GM23338 (cell line): Measurements from ENCODE around the gene AKT2. TPM values are rescaled to one million over a fixed set of nuclear protein-coding genes. Genes with fewer than 3 reads are reported as not detected.

ENCODE experiments used
- ATAC-seq: fragments of 200-7000 bp; cut with Tn5 transposase; 3 replicates; pipeline ENCODE4 v1.9.1; 2020
- DNase-seq: peaks from one replicate; pipeline ENCODE4 v3.0.0-alpha.2; 2015; ENCODE audit warnings: low spot score
- H2AFZ ChIP-seq: fragments of 200-600 bp; sonication (generic); 2 replicates; pipeline ENCODE4 v1.8.0; 2016; ENCODE audit warnings: antibody characterized with exemption, mild to moderate bottlenecking, moderate library complexity
- H3F3A ChIP-seq: fragments of 200-600 bp; sonication (generic); replicated peaks from 2 replicates; pipeline ENCODE4 v1.8.0; 2017; ENCODE audit warnings: antibody characterized with exemption, mixed run types, low read depth
- H3K27ac ChIP-seq: fragments of 200-600 bp; sonication (generic); 2 replicates; pipeline ENCODE4 v1.6.1; 2016; ENCODE audit warnings: low read depth
- H3K27me3 ChIP-seq: fragments of 200-600 bp; sonication (generic); 2 replicates; pipeline ENCODE4 v1.8.0; 2016; ENCODE audit warnings: mild to moderate bottlenecking, mixed run types, moderate library complexity; ENCODE audit not compliant: insufficient read depth
- H3K36me3 ChIP-seq: fragments of 200-600 bp; sonication (generic); 2 replicates; pipeline ENCODE4 v1.8.0; 2016; ENCODE audit warnings: mild to moderate bottlenecking; ENCODE audit not compliant: insufficient read depth
- H3K4me1 ChIP-seq: fragments of 200-600 bp; sonication (generic); 2 replicates; pipeline ENCODE4 v1.8.0; 2016; ENCODE audit warnings: mild to moderate bottlenecking, moderate library complexity; ENCODE audit not compliant: insufficient read depth
- H3K4me2 ChIP-seq: fragments of 200-600 bp; sonication (generic); 2 replicates; pipeline ENCODE4 v1.7.1; 2017; ENCODE audit warnings: mixed run types
- H3K4me3 ChIP-seq: fragments of 200-600 bp; sonication (generic); 2 replicates; pipeline ENCODE4 v1.6.1; 2016; ENCODE audit warnings: mixed run types
- H3K79me2 ChIP-seq: fragments of 200-600 bp; sonication (generic); replicated peaks from 2 replicates; pipeline ENCODE4 v1.8.0; 2017; ENCODE audit warnings: mild to moderate bottlenecking; ENCODE audit not compliant: insufficient read depth
- H3K9me2 ChIP-seq: fragments of 200-600 bp; sonication (generic); 2 replicates; pipeline ENCODE4 v1.8.0; 2017; ENCODE audit not compliant: insufficient read depth
- H4K20me1 ChIP-seq: fragments of 200-600 bp; sonication (generic); replicated peaks from 2 replicates; pipeline ENCODE4 v1.8.0; 2017; ENCODE audit warnings: mild to moderate bottlenecking; ENCODE audit not compliant: insufficient read depth
- H3K27ac Mint-ChIP-seq: 2 replicates; pipeline ENCODE4 v1.8.0; 2020; ENCODE audit warnings: inconsistent platforms, mild to moderate bottlenecking, moderate library complexity, mixed read lengths
- H3K27me3 Mint-ChIP-seq: 3 replicates; pipeline ENCODE4 v1.8.0; 2022; ENCODE audit warnings: low read depth, mild to moderate bottlenecking, moderate library complexity, mixed read lengths, inconsistent platforms; ENCODE audit not compliant: insufficient read depth, poor library complexity
- H3K36me3 Mint-ChIP-seq: 3 replicates; pipeline ENCODE4 v1.8.0; 2021; ENCODE audit warnings: low read depth, mild to moderate bottlenecking, inconsistent platforms, moderate library complexity, mixed read lengths
- H3K4me1 Mint-ChIP-seq: 3 replicates; pipeline ENCODE4 v1.8.0; 2020; ENCODE audit warnings: mild to moderate bottlenecking, inconsistent platforms, mixed read lengths
- H3K4me3 Mint-ChIP-seq: 3 replicates; pipeline ENCODE4 v1.8.0; 2021; ENCODE audit warnings: moderate library complexity, mild to moderate bottlenecking, inconsistent platforms, mixed read lengths
- H3K9me3 Mint-ChIP-seq: 3 replicates; pipeline ENCODE4 v1.8.0; 2020; ENCODE audit warnings: moderate library complexity, mild to moderate bottlenecking, inconsistent platforms, mixed read lengths
- CREB1 ChIP-seq: fragments of 250-450 bp; sonication (Bioruptor Pico); IDR thresholded peaks from 2 replicates; pipeline ENCODE4 v1.5.0; 2020; ENCODE audit warnings: low read depth, mild to moderate bottlenecking, moderate library complexity
- CTCF ChIP-seq, 2 experiments: fragments of 200-600 bp in 1 of 2; sonication (generic) in 1 of 2; conservative IDR thresholded peaks; 2 replicates each; pipeline versions ENCODE4 v1.5.1 to v1.6.1; 2016 to 2017; ENCODE audit warnings: antibody characterized with exemption in 2 of 2, low read depth in 2 of 2, mild to moderate bottlenecking in 2 of 2, moderate library complexity in 1 of 2
- ETS1 ChIP-seq: IDR thresholded peaks from 2 replicates; pipeline ENCODE4 v1.6.1; 2016; ENCODE audit warnings: antibody characterized with exemption
- EZH2 ChIP-seq: fragments of 200-600 bp; sonication (generic); IDR thresholded peaks from one replicate; pipeline ENCODE4 v1.8.0; 2017; ENCODE audit warnings: antibody characterized with exemption, mild to moderate bottlenecking, low read depth; ENCODE audit not compliant: unreplicated experiment
- JUNB ChIP-seq: IDR thresholded peaks from one replicate; pipeline ENCODE4 v1.6.1; 2016; ENCODE audit warnings: antibody characterized with exemption; ENCODE audit not compliant: unreplicated experiment
- POLR2AphosphoS5 ChIP-seq: IDR thresholded peaks from 2 replicates; pipeline ENCODE4 v1.6.1; 2016; ENCODE audit warnings: antibody characterized with exemption, low read depth
- REST ChIP-seq: IDR thresholded peaks from one replicate; pipeline ENCODE4 v1.6.1; 2018; ENCODE audit warnings: antibody characterized with exemption; ENCODE audit not compliant: unreplicated experiment
- STAT1 ChIP-seq: IDR thresholded peaks from one replicate; pipeline ENCODE4 v1.6.1; 2016; ENCODE audit warnings: antibody characterized with exemption; ENCODE audit not compliant: unreplicated experiment
- ZNF331 ChIP-seq: fragments of 250-450 bp; sonication (Bioruptor Pico); IDR thresholded peaks from 2 replicates; pipeline ENCODE4 v1.5.0; 2020; ENCODE audit warnings: low read depth, mild to moderate bottlenecking, moderate library complexity
- ZNF462 ChIP-seq: fragments of 250-450 bp; sonication (Bioruptor Pico); IDR thresholded peaks from 2 replicates; pipeline ENCODE4 v1.5.0; 2020; ENCODE audit warnings: mild to moderate bottlenecking, moderate library complexity
- polyA plus RNA-seq: library from polyadenylated mRNA; unstranded; fragments of >200 nt; fragmentation: Nextera tagmentation; extraction: Ambion mirVana; gene quantifications from 2 replicates; pipeline ENCODE4 v1.2.1, GENCODE V29; 2016
- total RNA-seq: library from RNA; depleted of rRNA; stranded (reverse); fragments of >200 nt; shearing (Covaris generic); gene quantifications from 2 replicates; pipeline ENCODE4 v1.2.3, GENCODE V29; 2014

Gene AKT2
- total and polyA plus RNA-seq, 2 experiments from 2014 or later: 17.6 to 123 TPM

GRCh38 chr19:40251244-40251643 lies 33.9 kb downstream of the AKT2 start (continued):
- no peak for TF ChIP-seq CTCF (conservative IDR thresholded peaks at IDR 0.05; ENCODE audit: low read depth in 2 of 2)

- H3K27ac ChIP-seq: no peak overlapping the region
- H3K79me2 ChIP-seq: no peaks in the 10 kb centered on the region; the same call in 1 of the 2 replicates
- H3K4me1 ChIP-seq: peaks cover 7% of the 10 kb centered on the region; the same call in 1 of the 2 replicates
- H4K20me1 ChIP-seq: no peaks in the 10 kb centered on the region; the same call in 1 of the 2 replicates
- H3K36me3 Mint-ChIP-seq: peaks cover 15% of the 10 kb centered on the region
- H3K4me3 Mint-ChIP-seq: no peak overlapping the region
- H3F3A ChIP-seq: no peaks in the 10 kb centered on the region
- peaks cover 10% of the 10 kb centered on the region for H3K27me3 Mint-ChIP-seq
- no peak overlapping the region for H3K4me2 ChIP-seq
- H3K27me3 ChIP-seq: no peaks in the 10 kb centered on the region
- no peak for ATAC-seq
- no peak overlapping the region; the same call in 1 of the 2 replicates for H3K27ac Mint-ChIP-seq
- H3K4me3 ChIP-seq: no peak overlapping the region
- no peaks in the 10 kb centered on the region for H3K9me3 Mint-ChIP-seq
- no peaks in the 10 kb centered on the region; the same call in 1 of the 2 replicates for H3K36me3 ChIP-seq
- H3K9me2 ChIP-seq: no peaks in the 10 kb centered on the region
- no peak for DNase-seq
- no peak overlapping the region for H2AFZ ChIP-seq
- peaks cover 22% of the 10 kb centered on the region for H3K4me1 Mint-ChIP-seq
- no peak for TF ChIP-seq POLR2AphosphoS5
- TF ChIP-seq CTCF (conservative IDR thresholded peaks at IDR 0.05; ENCODE audit: low read depth in 2 of 2): no peak
- no peak for TF ChIP-seq EZH2
- TF ChIP-seq ZNF462 (CRISPR knock-in tag): no peak
- TF ChIP-seq ETS1: no peak
- TF ChIP-seq REST: no peak
- TF ChIP-seq ZNF331: no peak
- no peak for TF ChIP-seq CREB1 (CRISPR knock-in tag)
- no peak for TF ChIP-seq JUNB
- no peak for TF ChIP-seq STAT1
Measured at GRCh38 chr19:40249781-40250180, 35.4 kb downstream of the AKT2 start.
